Measurements from ENCODE around the gene CORO6.

CORO6 gene

GRCh38 chr17:29576214-29577000 is 46.3 kb downstream of the CORO6 start:
- no peak for DNase-seq

GRCh38 chr17:29575511-29576213 is 47.0 kb downstream of the CORO6 start:
- no peak for DNase-seq

GRCh38 chr17:29574732-29575510 is 47.8 kb downstream of the CORO6 start:
- DNase-seq: no peak

- no peak for DNase-seq
These were observed 48.6 kb downstream of the CORO6 start for GRCh38 chr17:29573871-29574731.

GRCh38 chr17:29573558-29573869 is 49.2 kb downstream of the CORO6 start:
- no peak for DNase-seq

- no peak for DNase-seq
These were observed 49.8 kb downstream of the CORO6 start for GRCh38 chr17:29572691-29573557.

- no peak for DNase-seq
These were observed 50.6 kb downstream of the CORO6 start for GRCh38 chr17:29571883-29572681.

DNA sequence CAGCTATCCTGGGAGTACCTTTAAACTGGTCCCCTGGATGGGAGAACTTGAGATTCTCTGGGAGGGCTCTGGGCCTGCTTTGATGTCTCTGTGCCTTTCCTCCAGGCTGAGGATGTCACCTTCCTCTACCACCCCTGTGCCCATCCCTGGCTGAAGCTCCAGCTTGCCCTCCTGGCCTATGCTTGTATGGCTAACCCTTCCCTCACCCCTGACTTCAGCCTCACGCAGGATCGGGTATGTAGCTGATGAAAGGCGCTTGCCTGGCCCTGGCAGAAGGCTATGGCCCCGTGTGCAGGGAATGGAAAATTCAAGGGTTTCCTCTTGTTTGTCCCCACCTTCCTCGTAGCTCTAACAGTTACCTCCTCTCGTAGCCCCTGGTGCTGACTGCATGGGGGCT is 51.2 kb downstream of the CORO6 start:
- DNase-seq: no peak

DNA sequence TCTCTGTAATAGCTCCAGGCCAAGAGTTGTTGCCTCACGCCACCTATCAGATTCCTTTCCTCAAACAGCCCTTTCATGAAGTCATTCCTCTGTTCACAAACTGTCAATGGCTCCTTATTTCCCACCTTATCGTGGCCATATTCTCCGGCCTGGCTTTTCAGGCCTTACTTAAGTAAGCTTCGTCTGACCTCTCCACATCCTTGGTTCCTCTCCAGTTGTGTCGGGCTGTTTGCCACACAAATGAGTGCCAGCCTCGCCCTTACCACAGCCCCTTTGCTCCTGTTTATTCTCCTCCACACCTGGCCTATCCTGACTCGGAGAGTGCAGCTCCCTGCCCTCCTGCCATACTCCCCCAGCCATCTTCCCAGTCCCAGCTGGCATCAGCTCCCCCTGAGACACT is 52.2 kb downstream of the CORO6 start:
- DNase-seq: no peak

DNA sequence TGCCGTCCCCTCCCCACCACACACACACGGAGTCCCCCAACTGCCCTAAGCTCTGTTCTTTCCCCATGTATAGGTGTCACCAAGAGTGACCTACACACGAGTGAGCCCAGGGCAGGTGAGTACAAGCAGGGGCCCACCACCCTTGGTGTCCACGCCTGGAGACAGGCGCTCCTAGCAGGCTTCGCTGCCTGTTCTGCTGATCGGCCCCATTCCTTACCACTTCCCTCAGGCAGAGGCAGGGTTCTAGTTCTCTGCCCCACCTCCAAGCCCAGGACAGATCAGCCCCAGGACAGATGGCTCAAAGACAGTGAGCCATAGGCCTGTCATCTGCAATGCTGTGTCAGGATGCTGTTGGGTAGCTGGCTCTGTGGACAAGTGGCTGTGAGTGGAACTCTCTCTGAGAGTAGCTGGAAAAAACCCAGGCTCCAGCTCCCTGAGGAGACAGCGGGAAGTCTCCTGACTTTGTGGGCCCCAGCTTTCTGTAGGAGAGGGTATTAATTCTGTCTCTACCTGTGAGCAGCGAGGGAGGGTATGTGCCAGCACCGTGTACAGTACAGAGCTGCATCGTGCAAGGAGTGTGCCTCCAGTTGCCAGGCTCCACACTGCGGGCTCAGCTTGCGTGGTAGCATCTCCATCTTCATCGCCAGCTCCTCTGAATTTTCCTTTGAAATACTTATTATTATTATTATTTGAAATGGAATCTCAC is 53.3 kb downstream of the CORO6 start:
- DNase-seq: no peak

- DNase-seq: peak; percentile 74
These were observed 54.1 kb downstream of the CORO6 start, which contains the start of gene TP53I13 for GRCh38 chr17:29568331-29569244. Gene TP53I13 (plus strand): TSS chr17:29568701. CDS start chr17:29568759, 58 bp downstream.

DNA sequence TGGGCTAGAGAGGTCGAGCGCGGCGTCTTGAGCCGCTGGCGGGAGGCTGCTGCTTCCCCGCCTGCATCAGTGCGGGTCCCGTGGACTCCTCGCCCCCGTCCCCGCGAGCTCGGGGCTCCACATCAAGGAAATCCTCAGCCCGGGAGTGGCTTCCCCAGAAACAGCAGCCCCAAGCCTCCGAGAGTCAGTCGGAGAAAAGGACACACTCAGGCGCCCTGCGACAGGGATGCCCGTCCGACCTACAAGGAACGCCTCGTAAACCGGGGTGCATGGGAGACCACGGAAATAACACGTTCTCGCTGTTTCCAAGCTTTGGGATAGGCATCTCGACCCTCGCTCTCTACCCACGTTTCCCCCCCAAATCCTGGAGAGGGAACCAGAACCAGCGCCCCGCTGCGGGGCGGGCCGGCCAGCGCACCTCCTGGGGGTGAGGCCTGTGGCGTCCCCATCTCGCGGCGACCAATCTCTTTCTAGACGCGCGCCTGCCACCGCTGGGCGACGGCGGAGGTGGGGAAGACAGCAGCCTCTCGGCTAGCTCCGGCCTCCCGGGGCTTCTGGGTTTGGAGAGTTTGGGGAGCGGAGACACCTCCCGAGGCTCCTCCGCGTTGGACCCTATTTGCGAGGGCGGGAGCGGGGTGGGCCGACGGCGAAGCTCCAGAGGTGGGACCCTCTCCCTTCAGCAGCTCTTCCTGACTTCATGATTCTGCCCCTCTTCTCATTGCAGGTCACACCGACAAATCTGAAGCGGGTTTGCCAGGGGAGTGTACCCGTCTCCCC is 55.0 kb downstream of the CORO6 start:
- DNase-seq: peak; percentile 29

- no peak for DNase-seq
These were observed 55.5 kb downstream of the CORO6 start for GRCh38 chr17:29567304-29567553.

DNA sequence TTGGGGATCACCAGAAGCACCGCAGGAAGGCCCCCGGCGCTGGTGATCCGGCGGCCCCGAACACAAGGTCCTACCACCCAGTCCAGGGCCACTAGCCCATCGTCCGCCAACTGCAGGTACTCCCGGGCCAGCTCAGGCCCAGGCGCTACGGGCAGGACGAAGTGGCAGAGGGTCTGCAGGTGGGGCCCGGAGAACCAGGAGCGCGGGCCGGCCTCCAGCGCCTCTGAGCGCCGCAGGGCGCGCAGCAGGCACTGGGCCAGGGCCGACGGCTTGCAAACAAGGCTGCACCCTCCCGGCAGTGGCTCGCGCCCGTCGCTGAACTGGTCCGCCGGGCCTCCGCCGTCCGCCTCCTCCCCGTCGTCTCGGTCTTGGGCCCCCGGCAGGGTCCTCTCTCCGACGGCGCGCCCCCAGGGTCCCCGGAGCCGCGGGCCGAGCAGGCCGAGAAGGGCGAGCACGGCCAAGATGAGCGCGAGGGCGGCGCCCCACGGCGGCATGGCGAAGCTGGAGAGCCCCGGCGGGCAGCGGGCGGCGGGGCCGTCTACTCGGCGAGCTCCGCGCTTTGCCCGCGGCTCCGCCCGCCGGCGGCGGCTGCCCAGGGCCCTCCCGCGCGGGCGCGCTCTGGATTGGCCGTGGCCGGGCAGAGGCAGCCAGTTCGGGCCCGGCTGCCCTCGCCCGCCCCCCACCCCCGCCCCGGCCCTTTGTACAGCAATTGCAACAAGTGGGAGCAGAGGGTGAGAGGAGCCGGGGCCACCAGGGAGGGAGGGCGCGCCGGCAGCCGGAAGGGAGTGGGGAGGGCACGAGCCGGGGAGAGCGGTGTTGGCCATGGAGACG is 56.0 kb downstream of the CORO6 start, which contains the start of gene ABHD15:
ABHD15 (minus strand) TSS at position 565 of the 831 bp plus-strand sequence; CDS start at position 494, 71 bp downstream.
- DNase-seq: peak; percentile 81

DNA sequence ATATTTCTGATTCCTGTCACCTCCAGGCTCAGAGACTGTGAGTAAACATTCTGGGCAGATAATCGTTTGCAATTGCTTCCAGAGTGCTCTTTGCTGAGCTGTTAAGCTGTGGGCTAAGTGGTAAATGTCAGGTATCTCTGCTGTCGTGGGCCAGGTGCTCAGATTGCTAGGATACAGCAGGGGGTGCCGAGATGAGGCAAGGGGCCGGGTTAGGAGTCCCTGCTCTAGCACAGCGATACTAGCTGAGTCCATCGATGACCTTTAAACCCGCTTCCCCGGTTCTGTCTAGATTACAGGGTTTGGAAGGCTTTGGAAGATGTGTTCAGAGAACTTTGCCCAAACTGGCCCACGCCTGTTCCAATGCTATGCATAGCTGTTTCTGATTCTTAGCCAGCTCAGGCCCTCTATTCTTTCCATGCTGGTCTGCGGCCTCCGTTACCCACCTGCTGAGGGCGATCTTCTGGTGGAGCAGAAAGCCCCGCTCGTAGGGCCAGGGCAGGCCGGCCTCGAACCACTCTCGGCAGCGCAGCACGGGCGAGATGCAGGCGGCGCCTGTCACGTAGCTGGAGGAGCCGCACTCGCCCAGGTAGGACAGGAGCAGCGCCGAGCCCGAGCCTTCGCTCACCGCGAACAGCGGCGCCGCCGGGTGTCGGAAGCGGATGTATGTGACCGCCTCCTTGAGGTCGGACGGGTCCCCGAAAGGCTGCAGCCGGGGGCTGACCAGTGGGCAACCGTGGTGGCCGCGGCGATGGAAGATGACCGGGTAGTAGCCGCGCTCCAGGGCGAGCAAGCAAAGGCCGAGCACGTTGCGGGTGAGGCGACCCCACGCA is 56.9 kb downstream of the CORO6 start:
- DNase-seq: peak; percentile 33

Data from NCI-H226 (cell line).